GM04503 (cell line): ENCODE measurements around the gene OSTC.

Experiments
- DNase-seq: peaks from one replicate; pipeline ENCODE4 v3.0.0-alpha.2; 2012; ENCODE audit warnings: low read depth

The OSTC gene

GRCh38 chr4:108716340-108716739 is 65.9 kb downstream of the OSTC start:
- DNase-seq = no peak

GRCh38 chr4:108717386-108717785 is 67.0 kb downstream of the OSTC start:
- DNase-seq = no peak
